ENCODE measurements around the gene JARID2. TPM values are rescaled to one million over a fixed set of nuclear protein-coding genes. Genes with fewer than 3 reads are reported as not detected.
A peak's percentile ranks its signal among the peaks of the same experiment; 100 is the strongest.

JARID2 gene
- total RNA-seq, 1 experiment from 2014 or later: 180 TPM

GRCh38 chr6:15274692-15275387 lies 29.0 kb downstream of the JARID2 start:
- ATAC-seq (no peak), DNase-seq (ENCODE audit: low spot score) (no peak)
- peak overlapping the region; percentile 36 for H3K4me3 Mint-ChIP-seq
- TF ChIP-seq SP1 (CRISPR knock-in tag; conservative IDR thresholded peaks at IDR 0.05) (no peak), ZNF232 (CRISPR knock-in tag; IDR thresholded peaks at IDR 0.05) (no peak), CREM (CRISPR knock-in tag; IDR thresholded peaks at IDR 0.05) (no peak), TCF7 (CRISPR knock-in tag; IDR thresholded peaks at IDR 0.05; ENCODE audit: low read depth) (no peak), USF2 (CRISPR knock-in tag; IDR thresholded peaks at IDR 0.05) (no peak)
- TF ChIP-seq, protein P1, sequence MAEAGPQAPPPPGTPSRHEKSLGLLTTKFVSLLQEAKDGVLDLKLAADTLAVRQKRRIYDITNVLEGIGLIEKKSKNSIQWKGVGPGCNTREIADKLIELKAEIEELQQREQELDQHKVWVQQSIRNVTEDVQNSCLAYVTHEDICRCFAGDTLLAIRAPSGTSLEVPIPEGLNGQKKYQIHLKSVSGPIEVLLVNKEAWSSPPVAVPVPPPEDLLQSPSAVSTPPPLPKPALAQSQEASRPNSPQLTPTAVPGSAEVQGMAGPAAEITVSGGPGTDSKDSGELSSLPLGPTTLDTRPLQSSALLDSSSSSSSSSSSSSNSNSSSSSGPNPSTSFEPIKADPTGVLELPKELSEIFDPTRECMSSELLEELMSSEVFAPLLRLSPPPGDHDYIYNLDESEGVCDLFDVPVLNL (CRISPR knock-in tag; IDR thresholded peaks at IDR 0.05; ENCODE audit: borderline replicate concordance, low read depth): no peak
- H3K9me3 Mint-ChIP-seq: no peaks in the 10 kb centered on the region
- H3K27ac Mint-ChIP-seq: peak overlapping the region; percentile 83
- ChIA-PET CTCF (interaction anchor here (0.7 to 1.3 kb wide), 5 partner anchors 10 to 635 kb away, joined by 3 read pairs; no protein-coding TSS in a partner anchor), POLR2A (no interaction called here)
- H3K4me1 Mint-ChIP-seq: peaks cover 98% of the 10 kb centered on the region
- no peaks in the 10 kb centered on the region for H3K27me3 Mint-ChIP-seq (ENCODE audit: low read depth)
- peaks cover 23% of the 10 kb centered on the region for H3K36me3 Mint-ChIP-seq

- H3K27me3 Mint-ChIP-seq (ENCODE audit: low read depth): no peaks in the 10 kb centered on the region
- H3K27ac Mint-ChIP-seq: peak overlapping the region; percentile 75
- peaks cover 20% of the 10 kb centered on the region for H3K36me3 Mint-ChIP-seq
- H3K9me3 Mint-ChIP-seq: no peaks in the 10 kb centered on the region
- CTCF ChIA-PET: interaction anchor here (0.6 kb wide), 1 partner anchor 23 kb away, joined by 3 read pairs; no protein-coding TSS in a partner anchor
- peaks cover 98% of the 10 kb centered on the region for H3K4me1 Mint-ChIP-seq
- POLR2A ChIA-PET: no interaction called here
- peak overlapping the region; percentile 33 for H3K4me3 Mint-ChIP-seq
- ATAC-seq (no peak), DNase-seq (ENCODE audit: low spot score) (no peak)
- TF ChIP-seq SMAD4 (CRISPR knock-in tag; IDR thresholded peaks at IDR 0.05) (no peak), NR1H2 (CRISPR knock-in tag; IDR thresholded peaks at IDR 0.05) (no peak), SOX15 (CRISPR knock-in tag; IDR thresholded peaks at IDR 0.05) (no peak), TCF7 (CRISPR knock-in tag; IDR thresholded peaks at IDR 0.05; ENCODE audit: low read depth) (no peak), ARID4B (CRISPR knock-in tag; IDR thresholded peaks at IDR 0.05; ENCODE audit: borderline replicate concordance) (no peak), FOXP4 (CRISPR knock-in tag; IDR thresholded peaks at IDR 0.05) (no peak), ZNF425 (CRISPR knock-in tag; conservative IDR thresholded peaks at IDR 0.05) (no peak), ZNF232 (CRISPR knock-in tag; IDR thresholded peaks at IDR 0.05) (no peak), USF2 (CRISPR knock-in tag; IDR thresholded peaks at IDR 0.05) (no peak), ZNF423 (CRISPR knock-in tag; IDR thresholded peaks at IDR 0.05) (no peak)
- TF ChIP-seq, protein P2, sequence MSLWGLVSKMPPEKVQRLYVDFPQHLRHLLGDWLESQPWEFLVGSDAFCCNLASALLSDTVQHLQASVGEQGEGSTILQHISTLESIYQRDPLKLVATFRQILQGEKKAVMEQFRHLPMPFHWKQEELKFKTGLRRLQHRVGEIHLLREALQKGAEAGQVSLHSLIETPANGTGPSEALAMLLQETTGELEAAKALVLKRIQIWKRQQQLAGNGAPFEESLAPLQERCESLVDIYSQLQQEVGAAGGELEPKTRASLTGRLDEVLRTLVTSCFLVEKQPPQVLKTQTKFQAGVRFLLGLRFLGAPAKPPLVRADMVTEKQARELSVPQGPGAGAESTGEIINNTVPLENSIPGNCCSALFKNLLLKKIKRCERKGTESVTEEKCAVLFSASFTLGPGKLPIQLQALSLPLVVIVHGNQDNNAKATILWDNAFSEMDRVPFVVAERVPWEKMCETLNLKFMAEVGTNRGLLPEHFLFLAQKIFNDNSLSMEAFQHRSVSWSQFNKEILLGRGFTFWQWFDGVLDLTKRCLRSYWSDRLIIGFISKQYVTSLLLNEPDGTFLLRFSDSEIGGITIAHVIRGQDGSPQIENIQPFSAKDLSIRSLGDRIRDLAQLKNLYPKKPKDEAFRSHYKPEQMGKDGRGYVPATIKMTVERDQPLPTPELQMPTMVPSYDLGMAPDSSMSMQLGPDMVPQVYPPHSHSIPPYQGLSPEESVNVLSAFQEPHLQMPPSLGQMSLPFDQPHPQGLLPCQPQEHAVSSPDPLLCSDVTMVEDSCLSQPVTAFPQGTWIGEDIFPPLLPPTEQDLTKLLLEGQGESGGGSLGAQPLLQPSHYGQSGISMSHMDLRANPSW (CRISPR knock-in tag; conservative IDR thresholded peaks at IDR 0.05; ENCODE audit: low read depth): no peak
- TF ChIP-seq, protein P3, sequence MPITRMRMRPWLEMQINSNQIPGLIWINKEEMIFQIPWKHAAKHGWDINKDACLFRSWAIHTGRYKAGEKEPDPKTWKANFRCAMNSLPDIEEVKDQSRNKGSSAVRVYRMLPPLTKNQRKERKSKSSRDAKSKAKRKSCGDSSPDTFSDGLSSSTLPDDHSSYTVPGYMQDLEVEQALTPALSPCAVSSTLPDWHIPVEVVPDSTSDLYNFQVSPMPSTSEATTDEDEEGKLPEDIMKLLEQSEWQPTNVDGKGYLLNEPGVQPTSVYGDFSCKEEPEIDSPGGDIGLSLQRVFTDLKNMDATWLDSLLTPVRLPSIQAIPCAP (CRISPR knock-in tag; IDR thresholded peaks at IDR 0.05): no peak
These were observed 30.4 kb downstream of the JARID2 start for GRCh38 chr6:15276036-15276985.

Data from WTC11 (cell line).